ENCODE measurements around the gene ZNF644. TPM values are rescaled to one million over a fixed set of nuclear protein-coding genes. Genes with fewer than 3 reads are reported as not detected.
"Not testable (repeated sequence)": the region's sequence is repeated elsewhere in the genome, so short reads cannot be mapped to it uniquely, and the experiment has no call there.

ZNF644 gene
- total RNA-seq, 2 experiments from 2014 or later: 37.5 to 42.5 TPM

- H3K4me3 Mint-ChIP-seq; H3K4me1 Mint-ChIP-seq (ENCODE audit: low read depth); intact Hi-C loops (cut with micrococcal nuclease); DNase-seq; CTCF ChIA-PET; H3K27ac Mint-ChIP-seq; H3K9me3 Mint-ChIP-seq; H3K27me3 Mint-ChIP-seq; H3K36me3 Mint-ChIP-seq; POLR2A ChIA-PET: not testable (repeated sequence)
These were observed 22.9 kb upstream of the ZNF644 start for GRCh38 chr1:91044776-91045175.

- CTCF ChIA-PET; DNase-seq; H3K9me3 Mint-ChIP-seq; H3K36me3 Mint-ChIP-seq; H3K27ac Mint-ChIP-seq; POLR2A ChIA-PET; H3K4me1 Mint-ChIP-seq (ENCODE audit: low read depth); H3K4me3 Mint-ChIP-seq; intact Hi-C loops (cut with micrococcal nuclease); H3K27me3 Mint-ChIP-seq: not testable (repeated sequence)
These were observed 20.5 kb upstream of the ZNF644 start for GRCh38 chr1:91042372-91042771.

GRCh38 chr1:91038582-91038981, 16.7 kb upstream of the ZNF644 start:
- Mint-ChIP-seq H3K4me1 (ENCODE audit: low read depth) (no peaks in the 10 kb centered on the region), H3K4me3 (no peak overlapping the region), H3K9me3 (peaks cover 6% of the 10 kb centered on the region), H3K36me3 (peaks cover 3% of the 10 kb centered on the region), H3K27ac (no peak overlapping the region), H3K27me3 (no peaks in the 10 kb centered on the region)
- POLR2A ChIA-PET: no interaction called here
- DNase-seq: no peak
- intact Hi-C loops (cut with micrococcal nuclease): no loop called here
- CTCF ChIA-PET: no interaction called here

- H3K36me3 Mint-ChIP-seq: peaks cover 3% of the 10 kb centered on the region
- H3K4me3 Mint-ChIP-seq: no peak overlapping the region
- H3K27me3 Mint-ChIP-seq: peaks cover 3% of the 10 kb centered on the region
- POLR2A ChIA-PET: interaction anchor here (0.6 kb wide), 1 partner anchor 226 kb away, joined by 3 read pairs; no protein-coding TSS in a partner anchor
- DNase-seq: no peak
- no peaks in the 10 kb centered on the region for H3K4me1 Mint-ChIP-seq (ENCODE audit: low read depth)
- H3K27ac Mint-ChIP-seq: no peak overlapping the region
- CTCF ChIA-PET: no interaction called here
- peaks cover 3% of the 10 kb centered on the region for H3K9me3 Mint-ChIP-seq
- intact Hi-C loops (cut with micrococcal nuclease): no loop called here
These were observed 15.3 kb upstream of the ZNF644 start for GRCh38 chr1:91036894-91037829.

GRCh38 chr1:91032349-91032748, 10.5 kb upstream of the ZNF644 start:
- ChIA-PET POLR2A (no interaction called here), CTCF (no interaction called here)
- Mint-ChIP-seq H3K9me3 (no peaks in the 10 kb centered on the region), H3K36me3 (no peaks in the 10 kb centered on the region), H3K27me3 (peaks cover 10% of the 10 kb centered on the region), H3K4me3 (no peak overlapping the region), H3K4me1 (ENCODE audit: low read depth) (no peaks in the 10 kb centered on the region), H3K27ac (no peak overlapping the region)
- DNase-seq: no peak
- intact Hi-C loops (cut with micrococcal nuclease): no loop called here

GRCh38 chr1:91031081-91031480, 9.2 kb upstream of the ZNF644 start:
- peaks cover 5% of the 10 kb centered on the region for H3K4me1 Mint-ChIP-seq (ENCODE audit: low read depth)

GRCh38 chr1:91026777-91027176, 4.9 kb upstream of the ZNF644 start:
- DNase-seq: no peak
- Mint-ChIP-seq H3K9me3 (no peaks in the 10 kb centered on the region), H3K4me3 (no peak overlapping the region), H3K27ac (no peak overlapping the region), H3K4me1 (ENCODE audit: low read depth) (peaks cover 29% of the 10 kb centered on the region), H3K27me3 (peaks cover 7% of the 10 kb centered on the region), H3K36me3 (no peaks in the 10 kb centered on the region)
- ChIA-PET CTCF (interaction anchor here (0.6 to 1.4 kb wide), 6 partner anchors 11 to 206 kb away, joined by 3 to 5 read pairs (median 3); no protein-coding TSS in a partner anchor), POLR2A (no interaction called here)
- intact Hi-C loops (cut with micrococcal nuclease): no loop called here

More at GRCh38 chr1:91031081-91031480, 9.2 kb upstream of the ZNF644 start:
- ChIA-PET CTCF (no interaction called here), POLR2A (no interaction called here)
- Mint-ChIP-seq H3K27ac (no peak overlapping the region), H3K9me3 (no peaks in the 10 kb centered on the region), H3K36me3 (no peaks in the 10 kb centered on the region), H3K27me3 (peaks cover 10% of the 10 kb centered on the region), H3K4me3 (no peak overlapping the region)
- intact Hi-C loops (cut with micrococcal nuclease): no loop called here
- DNase-seq: no peak

GRCh38 chr1:91026320-91026719, 4.5 kb upstream of the ZNF644 start:
- H3K27ac Mint-ChIP-seq: no peak overlapping the region
- H3K36me3 Mint-ChIP-seq: no peaks in the 10 kb centered on the region
- CTCF ChIA-PET: interaction anchor here (0.9 to 1.4 kb wide), 5 partner anchors 11 to 139 kb away, joined by 3 to 5 read pairs (median 3); no protein-coding TSS in a partner anchor
- POLR2A ChIA-PET: no interaction called here
- H3K4me3 Mint-ChIP-seq: no peak overlapping the region
- H3K9me3 Mint-ChIP-seq: no peaks in the 10 kb centered on the region
- no peak for DNase-seq
- H3K4me1 Mint-ChIP-seq (ENCODE audit: low read depth): peaks cover 29% of the 10 kb centered on the region
- H3K27me3 Mint-ChIP-seq: peaks cover 5% of the 10 kb centered on the region
- intact Hi-C loops (cut with micrococcal nuclease): no loop called here

- peaks cover 38% of the 10 kb centered on the region for H3K4me1 Mint-ChIP-seq (ENCODE audit: low read depth)
- POLR2A ChIA-PET: no interaction called here
- H3K27me3 Mint-ChIP-seq: no peaks in the 10 kb centered on the region
- CTCF ChIA-PET: no interaction called here
- H3K27ac Mint-ChIP-seq: no peak overlapping the region
- intact Hi-C loops (cut with micrococcal nuclease): loop anchor here (5.0 kb wide), 4 partner anchors 107 to 1463 kb away; partner anchors contain the start of genes CDC7 and GFI1
- DNase-seq: no peak
- peaks cover 8% of the 10 kb centered on the region for H3K36me3 Mint-ChIP-seq
- H3K4me3 Mint-ChIP-seq: no peak overlapping the region
- no peaks in the 10 kb centered on the region for H3K9me3 Mint-ChIP-seq
These were observed 2.8 kb upstream of the ZNF644 start for GRCh38 chr1:91024481-91025119.

- H3K27me3 Mint-ChIP-seq: no peaks in the 10 kb centered on the region
- H3K4me1 Mint-ChIP-seq (ENCODE audit: low read depth): peaks cover 58% of the 10 kb centered on the region
- DNase-seq: no peak
- H3K4me3 Mint-ChIP-seq: peak overlapping the region; percentile 98
- H3K27ac Mint-ChIP-seq: peak overlapping the region; percentile 99
- ChIA-PET POLR2A (interaction anchor here (0.6 to 1.7 kb wide), 3 partner anchors 102 to 1169 kb away, joined by 3 to 16 read pairs (median 3); no protein-coding TSS in a partner anchor), CTCF (interaction anchor here (1.0 to 1.3 kb wide), 2 partner anchors 172 to 301 kb away, joined by 3 read pairs; no protein-coding TSS in a partner anchor)
- intact Hi-C loops (cut with micrococcal nuclease): loop anchor here (1.0 to 5.0 kb wide), 6 partner anchors 102 to 1465 kb away; partner anchors contain the start of genes CDC7 and GFI1
- H3K9me3 Mint-ChIP-seq: no peaks in the 10 kb centered on the region
- H3K36me3 Mint-ChIP-seq: peaks cover 21% of the 10 kb centered on the region
These were observed 689 bp upstream of the ZNF644 start for GRCh38 chr1:91022518-91022929.

GRCh38 chr1:91020967-91021685, 709 bp downstream of the ZNF644 start:
- Mint-ChIP-seq H3K36me3 (peaks cover 21% of the 10 kb centered on the region), H3K9me3 (no peaks in the 10 kb centered on the region), H3K27ac (peak overlapping the region; percentile 99), H3K4me1 (ENCODE audit: low read depth) (peaks cover 61% of the 10 kb centered on the region), H3K27me3 (no peaks in the 10 kb centered on the region), H3K4me3 (peak overlapping the region; percentile 98)
- ChIA-PET CTCF (interaction anchor here (1.1 to 1.3 kb wide), 2 partner anchors 144 to 170 kb away, joined by 3 read pairs; no protein-coding TSS in a partner anchor), POLR2A (interaction anchor here (1.7 kb wide), 1 partner anchor 104 kb away, joined by 16 read pairs; no protein-coding TSS in a partner anchor)
- DNase-seq: peak; percentile 82
- intact Hi-C loops (cut with micrococcal nuclease): loop anchor here (2.0 to 5.0 kb wide), 6 partner anchors 58 to 1466 kb away; partner anchors contain the start of genes CDC7 and GFI1
